Fibroblast of villous mesenchyme (primary cell): ENCODE data around the gene LLGL2. TPM values are rescaled to one million over a fixed set of nuclear protein-coding genes. Genes with fewer than 3 reads are reported as not detected.

Experiments
- DNase-seq: peaks from one replicate; pipeline ENCODE4 v3.0.0-alpha.2; 2010; ENCODE audit warnings: low read depth
- H3K4me3 ChIP-seq: 2 replicates; pipeline ENCODE4 v1.5.1; 2011; ENCODE audit warnings: low read depth, mild to moderate bottlenecking, low read length
- CTCF ChIP-seq: IDR thresholded peaks from 2 replicates; pipeline ENCODE4 v1.5.1; 2012; ENCODE audit warnings: low read depth, mild to moderate bottlenecking, low read length; ENCODE audit not compliant: insufficient read depth
- total RNA-seq: library from RNA; depleted of rRNA; stranded (reverse); fragments of >200 nt; gene quantifications from 2 replicates; pipeline ENCODE4 v1.2.3, GENCODE V29; 2012

The LLGL2 gene
- total RNA-seq, 1 donor: 2.2 TPM

- no peak overlapping the region for H3K4me3 ChIP-seq
- TF ChIP-seq CTCF: peak; percentile 78
- peak; percentile 29 for DNase-seq
These were observed 75.8 kb downstream of the LLGL2 start for GRCh38 chr17:75601057-75601987.

GRCh38 chr17:75602644-75603043 is 77.1 kb downstream of the LLGL2 start:
- no peak for DNase-seq
- no peak overlapping the region for H3K4me3 ChIP-seq
- TF ChIP-seq CTCF: no peak

- no peak overlapping the region for H3K4me3 ChIP-seq
- TF ChIP-seq CTCF: no peak
- DNase-seq: no peak
These were observed 77.6 kb downstream of the LLGL2 start for GRCh38 chr17:75603123-75603522.

GRCh38 chr17:75604034-75604695 is 78.7 kb downstream of the LLGL2 start:
- DNase-seq: no peak
- TF ChIP-seq CTCF: no peak
- no peak overlapping the region for H3K4me3 ChIP-seq

GRCh38 chr17:75605790-75606189 is 80.3 kb downstream of the LLGL2 start:
- DNase-seq: no peak
- no peak overlapping the region for H3K4me3 ChIP-seq
- TF ChIP-seq CTCF: no peak

GRCh38 chr17:75607086-75607485 is 81.6 kb downstream of the LLGL2 start:
- no peak overlapping the region for H3K4me3 ChIP-seq
- TF ChIP-seq CTCF: no peak
- no peak for DNase-seq
